Trophoblast cell (in vitro differentiated cells and primary cell): ENCODE measurements around the gene THBS3.
A peak's percentile ranks its signal among the peaks of the same experiment; 100 is the strongest.
"Not testable (repeated sequence)": the region's sequence is repeated elsewhere in the genome, so short reads cannot be mapped to it uniquely, and the experiment has no call there.

Experiments used
- DNase-seq, 2 donors: peaks; one replicate each; pipeline ENCODE4 v3.0.0-alpha.2; 2016
- H2AFZ ChIP-seq: 2 replicates; pipeline ENCODE4 v1.6.1; 2013; ENCODE audit warnings: low read length, moderate library complexity, mild to moderate bottlenecking; ENCODE audit not compliant: insufficient read depth, poor library complexity
- H2AK5ac ChIP-seq: 2 replicates; pipeline ENCODE4 v1.6.1; 2013; ENCODE audit warnings: mild to moderate bottlenecking, low read length
- H2BK120ac ChIP-seq: 2 replicates; pipeline ENCODE4 v1.6.1; 2013; ENCODE audit warnings: low read length, mild to moderate bottlenecking, moderate library complexity; ENCODE audit not compliant: insufficient read depth, poor library complexity
- H2BK12ac ChIP-seq: 2 replicates; pipeline ENCODE4 v1.6.1; 2013; ENCODE audit warnings: mild to moderate bottlenecking, low read length, moderate library complexity
- H2BK5ac ChIP-seq: 2 replicates; pipeline ENCODE4 v1.6.1; 2013; ENCODE audit warnings: low read length, low read depth, moderate library complexity, mild to moderate bottlenecking; ENCODE audit not compliant: poor library complexity
- H3K14ac ChIP-seq: 2 replicates; pipeline ENCODE4 v1.6.1; 2013; ENCODE audit warnings: mild to moderate bottlenecking, low read length
- H3K18ac ChIP-seq: 2 replicates; pipeline ENCODE4 v1.6.1; 2013; ENCODE audit warnings: mild to moderate bottlenecking, low read length
- H3K23ac ChIP-seq: 2 replicates; pipeline ENCODE4 v1.6.1; 2013; ENCODE audit warnings: low read length
- H3K27ac ChIP-seq: 2 replicates; pipeline ENCODE4 v1.5.1; 2013; ENCODE audit warnings: low read depth, mild to moderate bottlenecking, inconsistent platforms, low read length, moderate library complexity
- H3K27me3 ChIP-seq: 2 replicates; pipeline ENCODE4 v1.6.1; 2013; ENCODE audit warnings: inconsistent platforms, mild to moderate bottlenecking, low read length, moderate library complexity; ENCODE audit not compliant: insufficient read depth
- H3K36me3 ChIP-seq, 2 experiments: 1 replicate in 1 of 2; 2 replicates in 1 of 2; pipeline ENCODE4 v1.6.1; 2013; ENCODE audit warnings: low read length in 2 of 2, mild to moderate bottlenecking in 2 of 2, moderate library complexity in 1 of 2; ENCODE audit not compliant: insufficient read depth in 2 of 2, control insufficient read depth in 1 of 2
- H3K4ac ChIP-seq: 2 replicates; pipeline ENCODE4 v1.6.1; 2013; ENCODE audit warnings: low read depth, mild to moderate bottlenecking, low read length, moderate library complexity
- H3K4me1 ChIP-seq, 2 experiments: 1 replicate in 1 of 2; 2 replicates in 1 of 2; pipeline ENCODE4 v1.6.1; 2013; ENCODE audit warnings: low read length in 2 of 2, mild to moderate bottlenecking in 2 of 2, moderate library complexity in 1 of 2; ENCODE audit not compliant: insufficient read depth in 2 of 2, control insufficient read depth in 1 of 2
- H3K4me2 ChIP-seq: 2 replicates; pipeline ENCODE4 v1.6.1; 2013; ENCODE audit warnings: inconsistent platforms, mild to moderate bottlenecking, low read length, moderate library complexity
- H3K4me3 ChIP-seq: 2 replicates; pipeline ENCODE4 v1.5.1; 2013; ENCODE audit warnings: mild to moderate bottlenecking, low read depth, low read length, inconsistent platforms
- H3K79me1 ChIP-seq: one replicate; pipeline ENCODE4 v1.6.1; 2013; ENCODE audit warnings: low read length
- H3K79me2 ChIP-seq: 2 replicates; pipeline ENCODE4 v1.6.1; 2013; ENCODE audit warnings: low read length, mild to moderate bottlenecking; ENCODE audit not compliant: control insufficient read depth, insufficient read depth, poor library complexity
- H3K9ac ChIP-seq: 2 replicates; pipeline ENCODE4 v1.6.1; 2013; ENCODE audit warnings: mild to moderate bottlenecking, low read length
- H3K9me3 ChIP-seq: 2 replicates; pipeline ENCODE4 v1.6.1; 2013; ENCODE audit warnings: low read depth, mild to moderate bottlenecking, control low read depth, inconsistent platforms, low read length; ENCODE audit not compliant: insufficient read depth
- H4K12ac ChIP-seq: 2 replicates; pipeline ENCODE4 v1.6.1; 2013; ENCODE audit warnings: low read depth, mild to moderate bottlenecking, low read length, moderate library complexity
- H4K8ac ChIP-seq: 2 replicates; pipeline ENCODE4 v1.6.1; 2013; ENCODE audit warnings: low read depth, mild to moderate bottlenecking, low read length, moderate library complexity
- H4K91ac ChIP-seq: one replicate; pipeline ENCODE4 v1.6.1; 2013; ENCODE audit warnings: low read depth, mild to moderate bottlenecking, low read length, moderate library complexity
- WGBS: extraction: QIAGEN DNeasy Blood & Tissue Kit; methylation state at CpG from one replicate; pipeline ENCODE4 v1.1.7; 2013; ENCODE audit warnings: missing lambda C conversion rate; ENCODE audit not compliant: insufficient read length, insufficient coverage; ENCODE audit errors: extremely low coverage; 5-methylcytosine and 5-hydroxymethylcytosine counted together

THBS3 gene

GRCh38 chr1:155166051-155166470 lies 41.6 kb downstream of the THBS3 start:
- Histone ChIP-seq H3K27ac (no peak overlapping the region), H3K14ac (no peak overlapping the region), H3K4me3 (no peak overlapping the region), H3K9me3 (no peaks in the 10 kb centered on the region), H3K9ac (no peak overlapping the region), H2AK5ac (no peak overlapping the region), H2BK12ac (no peak overlapping the region), H3K18ac (no peak overlapping the region), H2BK5ac (no peak overlapping the region), H4K91ac (no peak overlapping the region), H2BK120ac (no peak overlapping the region), H3K23ac (no peak overlapping the region), H3K4me1 (peaks cover 4 to 14% of the 10 kb centered on the region in 2 experiments), H2AFZ (no peak overlapping the region), H4K8ac (no peak overlapping the region), H3K4ac (no peak overlapping the region), H4K12ac (no peak overlapping the region), H3K79me2 (no peaks in the 10 kb centered on the region), H3K36me3 (peaks cover 8 to 14% of the 10 kb centered on the region in 2 experiments), H3K4me2 (no peak overlapping the region), H3K27me3 (no peaks in the 10 kb centered on the region), H3K79me1 (no peaks in the 10 kb centered on the region)
- peak; percentile 84 to 86 for DNase-seq
- WGBS = no CpG with 5 or more reads among the region's 8 CpGs

GRCh38 chr1:155164625-155165024 lies 43.1 kb downstream of the THBS3 start:
- H3K9me3 ChIP-seq, H3K4ac ChIP-seq, DNase-seq, H2AFZ ChIP-seq, H4K8ac ChIP-seq, H2AK5ac ChIP-seq, H3K18ac ChIP-seq, H3K9ac ChIP-seq, H3K79me1 ChIP-seq, H3K27ac ChIP-seq, H2BK5ac ChIP-seq, H2BK120ac ChIP-seq, H3K23ac ChIP-seq, H2BK12ac ChIP-seq, H3K27me3 ChIP-seq, H3K79me2 ChIP-seq, H4K12ac ChIP-seq, H3K4me3 ChIP-seq, H3K14ac ChIP-seq, H3K4me2 ChIP-seq, H3K36me3 ChIP-seq, H4K91ac ChIP-seq: not testable (repeated sequence)
- H3K4me1 ChIP-seq = peaks cover 4 to 14% of the 10 kb centered on the region in 2 experiments
- no CpG with 5 or more reads among the region's 11 CpGs for WGBS

- not testable (repeated sequence) for H3K36me3 ChIP-seq, DNase-seq, H2BK120ac ChIP-seq, H3K4me3 ChIP-seq, H4K12ac ChIP-seq, H3K4ac ChIP-seq, H3K79me2 ChIP-seq, H2AK5ac ChIP-seq, H4K8ac ChIP-seq, H3K18ac ChIP-seq, H3K79me1 ChIP-seq, H3K4me2 ChIP-seq, H3K23ac ChIP-seq, H3K27ac ChIP-seq, H3K27me3 ChIP-seq, H4K91ac ChIP-seq, H2BK12ac ChIP-seq, H3K14ac ChIP-seq, H2AFZ ChIP-seq, H3K9ac ChIP-seq, H2BK5ac ChIP-seq, H3K9me3 ChIP-seq
- peaks cover 4 to 17% of the 10 kb centered on the region in 2 experiments for H3K4me1 ChIP-seq
- no CpG with 5 or more reads among the region's 4 CpGs for WGBS
Measured at GRCh38 chr1:155163785-155164184, 43.9 kb downstream of the THBS3 start.

GRCh38 chr1:155162631-155163030 lies 45.1 kb downstream of the THBS3 start:
- no CpG with 5 or more reads among the region's 6 CpGs for WGBS
- H3K23ac ChIP-seq, H3K79me1 ChIP-seq, H3K79me2 ChIP-seq, H4K91ac ChIP-seq, H3K27ac ChIP-seq, H4K12ac ChIP-seq, H2BK12ac ChIP-seq, H2BK120ac ChIP-seq, H3K36me3 ChIP-seq, H3K14ac ChIP-seq, H4K8ac ChIP-seq, H2BK5ac ChIP-seq, H3K27me3 ChIP-seq, H3K9ac ChIP-seq, H3K4ac ChIP-seq, H3K9me3 ChIP-seq, H3K18ac ChIP-seq, H2AFZ ChIP-seq, H2AK5ac ChIP-seq, H3K4me3 ChIP-seq, H3K4me2 ChIP-seq: not testable (repeated sequence)
- peaks cover 4 to 16% of the 10 kb centered on the region in 2 experiments for H3K4me1 ChIP-seq
- DNase-seq = peak; percentile 93 to 95
